IPS-18a (cell line): ENCODE data around the gene ADGRF3.
"Not testable (repeated sequence)": the region's sequence is repeated elsewhere in the genome, so short reads cannot be mapped to it uniquely, and the experiment has no call there.

Source experiments
- H3K27ac ChIP-seq: one replicate; pipeline ENCODE4 v1.5.1; 2013; ENCODE audit warnings: low read length
- H3K27me3 ChIP-seq: one replicate; pipeline ENCODE4 v1.6.1; 2013; ENCODE audit warnings: mild to moderate bottlenecking, low read length; ENCODE audit not compliant: control insufficient read depth, insufficient read depth
- H3K36me3 ChIP-seq: one replicate; pipeline ENCODE4 v1.6.1; 2013; ENCODE audit warnings: low read depth, low read length; ENCODE audit not compliant: control insufficient read depth
- H3K4me1 ChIP-seq: one replicate; pipeline ENCODE4 v1.6.1; 2013; ENCODE audit warnings: low read depth, low read length; ENCODE audit not compliant: control insufficient read depth
- H3K4me3 ChIP-seq: one replicate; pipeline ENCODE4 v1.5.1; 2013; ENCODE audit warnings: low read length
- H3K9ac ChIP-seq: one replicate; pipeline ENCODE4 v1.6.1; 2013; ENCODE audit warnings: mild to moderate bottlenecking, low read length, moderate library complexity
- H3K9me3 ChIP-seq: one replicate; pipeline ENCODE4 v1.6.1; 2013; ENCODE audit warnings: low read depth, low read length; ENCODE audit not compliant: control insufficient read depth

ADGRF3 gene

GRCh38 chr2:26316041-26316440 lies 30.5 kb downstream of the ADGRF3 start:
- Histone ChIP-seq H3K4me1 (peaks cover 13% of the 10 kb centered on the region), H3K27ac (no peak overlapping the region), H3K36me3 (no peaks in the 10 kb centered on the region), H3K27me3 (no peaks in the 10 kb centered on the region), H3K9ac (no peak overlapping the region), H3K9me3 (no peaks in the 10 kb centered on the region), H3K4me3 (no peak overlapping the region)

DNA sequence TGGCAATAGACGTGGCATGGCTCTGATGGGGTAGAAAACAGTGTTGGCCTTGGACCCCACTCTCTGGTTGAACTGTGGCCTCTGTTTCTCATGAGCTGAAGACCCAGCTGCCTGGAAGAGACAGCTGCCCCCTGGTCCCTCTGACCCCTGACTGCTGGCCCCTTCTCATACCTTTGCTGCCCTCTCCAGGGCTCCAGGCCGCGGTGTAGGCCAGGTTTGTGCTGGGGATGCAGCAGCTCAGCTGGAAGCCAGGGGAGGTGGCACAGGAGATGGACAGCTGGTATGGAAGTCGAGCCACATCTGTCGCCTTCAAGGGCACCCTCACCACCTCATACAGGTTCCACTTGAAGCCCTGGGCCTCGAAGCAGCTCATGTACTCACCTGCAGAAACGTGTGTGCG lies 32.3 kb downstream of the ADGRF3 start:
- Histone ChIP-seq H3K36me3 (no peaks in the 10 kb centered on the region), H3K27me3 (no peaks in the 10 kb centered on the region), H3K9me3 (no peaks in the 10 kb centered on the region), H3K4me1 (peaks cover 13% of the 10 kb centered on the region), H3K9ac (no peak overlapping the region), H3K27ac (no peak overlapping the region), H3K4me3 (no peak overlapping the region)

- Histone ChIP-seq H3K27ac (no peak overlapping the region), H3K9ac (no peak overlapping the region), H3K27me3 (no peaks in the 10 kb centered on the region), H3K4me3 (no peak overlapping the region), H3K36me3 (no peaks in the 10 kb centered on the region), H3K4me1 (peaks cover 6% of the 10 kb centered on the region), H3K9me3 (no peaks in the 10 kb centered on the region)
These were observed 33.1 kb downstream of the ADGRF3 start for GRCh38 chr2:26313446-26313845.

- Histone ChIP-seq H3K9ac (no peak overlapping the region), H3K9me3 (no peaks in the 10 kb centered on the region), H3K4me1 (peaks cover 5% of the 10 kb centered on the region), H3K4me3 (no peak overlapping the region), H3K27ac (no peak overlapping the region), H3K36me3 (no peaks in the 10 kb centered on the region), H3K27me3 (no peaks in the 10 kb centered on the region)
These were observed 34.1 kb downstream of the ADGRF3 start for GRCh38 chr2:26312471-26312870.

- Histone ChIP-seq H3K9ac (no peak overlapping the region), H3K4me1 (peaks cover 1% of the 10 kb centered on the region), H3K4me3 (no peak overlapping the region), H3K36me3 (no peaks in the 10 kb centered on the region), H3K9me3 (no peaks in the 10 kb centered on the region), H3K27me3 (no peaks in the 10 kb centered on the region), H3K27ac (no peak overlapping the region)
These were observed 36.7 kb downstream of the ADGRF3 start for GRCh38 chr2:26309921-26310320.

- H3K27ac ChIP-seq: no peak overlapping the region
- H3K4me3 ChIP-seq: no peak overlapping the region
- no peaks in the 10 kb centered on the region for H3K9me3 ChIP-seq
- no peak overlapping the region for H3K9ac ChIP-seq
- no peaks in the 10 kb centered on the region for H3K36me3 ChIP-seq
- H3K4me1 ChIP-seq: peaks cover 9% of the 10 kb centered on the region
- no peaks in the 10 kb centered on the region for H3K27me3 ChIP-seq
These were observed 41.0 kb downstream of the ADGRF3 start for GRCh38 chr2:26305540-26305939.

DNA sequence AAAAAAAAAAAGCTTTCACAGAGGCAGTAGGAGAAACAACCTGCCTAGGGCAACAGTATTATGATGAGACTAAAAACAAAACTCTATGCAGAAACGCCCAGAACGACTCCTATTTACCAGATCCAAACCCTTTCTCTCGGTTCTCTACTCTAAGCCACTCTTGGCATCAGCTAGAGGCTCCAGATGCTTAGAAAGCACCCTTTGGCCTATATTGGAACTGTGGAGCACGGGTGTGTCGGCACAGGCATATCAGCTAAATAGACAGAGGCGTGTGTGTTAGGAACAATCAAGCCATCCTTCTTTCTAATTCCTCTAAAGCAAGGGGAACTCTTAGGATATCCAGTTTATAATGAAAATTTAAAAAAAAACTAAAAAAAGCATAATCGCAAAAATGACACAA lies 41.5 kb downstream of the ADGRF3 start:
- H3K4me3 ChIP-seq, H3K27ac ChIP-seq, H3K36me3 ChIP-seq, H3K9ac ChIP-seq, H3K27me3 ChIP-seq, H3K9me3 ChIP-seq: not testable (repeated sequence)
- peaks cover 14% of the 10 kb centered on the region for H3K4me1 ChIP-seq

DNA sequence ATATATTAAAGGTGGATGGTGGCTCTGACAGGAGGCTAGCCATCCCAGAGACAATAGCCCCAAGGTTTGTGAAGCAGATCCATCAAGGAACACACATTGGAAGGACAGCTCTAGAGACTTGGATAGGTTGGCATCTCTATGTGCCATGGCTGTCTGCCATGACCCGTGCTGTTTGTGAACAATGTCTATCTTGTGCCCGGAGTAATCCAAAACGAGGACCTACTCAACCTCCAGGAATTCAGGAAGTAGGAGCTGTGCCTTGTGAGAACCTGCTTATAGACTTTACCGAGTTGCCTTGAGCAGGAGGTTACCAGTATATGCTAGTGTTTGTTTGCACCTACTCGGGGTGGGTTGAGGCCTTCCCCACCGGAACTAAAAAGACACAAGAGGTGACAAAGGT lies 43.7 kb downstream of the ADGRF3 start:
- H3K4me1 ChIP-seq: peaks cover 14% of the 10 kb centered on the region
- H3K27ac ChIP-seq: no peak overlapping the region
- no peaks in the 10 kb centered on the region for H3K9me3 ChIP-seq
- H3K36me3 ChIP-seq: no peaks in the 10 kb centered on the region
- no peaks in the 10 kb centered on the region for H3K27me3 ChIP-seq
- H3K9ac ChIP-seq: no peak overlapping the region
- H3K4me3 ChIP-seq: no peak overlapping the region

DNA sequence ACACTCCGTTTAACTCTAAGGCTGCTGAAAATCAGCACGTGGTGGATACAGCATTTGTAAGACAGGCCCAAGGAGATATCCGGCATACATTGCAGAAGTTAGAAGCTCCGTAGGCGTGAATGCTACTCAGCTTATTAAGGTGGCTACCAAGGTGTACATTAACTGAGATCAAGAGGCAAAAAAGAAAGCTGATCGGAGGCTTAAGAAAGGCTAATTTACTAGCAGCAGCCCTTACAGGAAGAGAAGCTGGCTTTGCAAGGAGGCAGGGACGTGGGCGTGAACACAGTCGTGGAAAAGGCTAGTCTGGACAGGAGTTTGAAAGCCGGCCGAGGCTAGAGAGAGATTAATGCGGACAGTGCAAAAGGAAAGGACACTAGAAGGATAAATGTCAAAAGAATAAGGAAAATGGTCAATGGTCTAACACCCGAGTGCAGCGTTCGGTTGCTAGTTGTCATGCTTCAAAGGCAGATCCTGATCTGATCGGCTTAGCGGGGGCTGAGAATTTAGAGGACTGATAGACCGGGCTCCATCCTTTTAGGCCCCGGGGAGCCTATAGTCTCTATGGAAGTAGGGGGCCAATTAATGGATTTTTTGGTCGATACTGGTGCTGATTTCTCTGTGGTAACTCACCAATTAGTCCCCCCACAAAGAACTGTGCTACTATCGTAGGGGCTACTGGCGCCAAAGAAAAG lies 46.2 kb downstream of the ADGRF3 start:
- no peaks in the 10 kb centered on the region for H3K27me3 ChIP-seq
- peak overlapping the region; percentile 69 for H3K9ac ChIP-seq
- H3K4me3 ChIP-seq: peak overlapping the region; percentile 71
- peak overlapping the region; percentile 43 for H3K27ac ChIP-seq
- no peaks in the 10 kb centered on the region for H3K9me3 ChIP-seq
- no peaks in the 10 kb centered on the region for H3K36me3 ChIP-seq
- peaks cover 14% of the 10 kb centered on the region for H3K4me1 ChIP-seq

- H3K9ac ChIP-seq: peak overlapping the region; percentile 69
- peak overlapping the region; percentile 71 for H3K4me3 ChIP-seq
- peaks cover 14% of the 10 kb centered on the region for H3K4me1 ChIP-seq
- no peaks in the 10 kb centered on the region for H3K9me3 ChIP-seq
- H3K36me3 ChIP-seq: no peaks in the 10 kb centered on the region
- peak overlapping the region; percentile 66 for H3K27ac ChIP-seq
- H3K27me3 ChIP-seq: no peaks in the 10 kb centered on the region
These were observed 47.0 kb downstream of the ADGRF3 start for GRCh38 chr2:26299471-26300101.

- Histone ChIP-seq H3K27ac (peak overlapping the region; percentile 66), H3K27me3 (no peaks in the 10 kb centered on the region), H3K9ac (peak overlapping the region; percentile 69), H3K4me1 (peaks cover 14% of the 10 kb centered on the region), H3K4me3 (peak overlapping the region; percentile 71), H3K9me3 (no peaks in the 10 kb centered on the region), H3K36me3 (no peaks in the 10 kb centered on the region)
These were observed 47.8 kb downstream of the ADGRF3 start for GRCh38 chr2:26298638-26299393.
